T-cell (primary cell): ENCODE measurements around the gene MVB12B. TPM values are rescaled to one million over a fixed set of nuclear protein-coding genes. Genes with fewer than 3 reads are reported as not detected.

Experiments used
- ATAC-seq, 4 experiments: fragments of 200-7000 bp in 3 of 4; fragments of 150-1000 bp in 1 of 4; cut with Tn5 transposase; replicated peaks in 1 of 4; 1 replicate in 3 of 4; 2 replicates in 1 of 4; pipeline ENCODE4 v1.10.0; 2021; ENCODE audit warnings: moderate library complexity in 3 of 4, mild to moderate bottlenecking in 2 of 4, moderate number of reproducible peaks in 1 of 4
- CTCF ChIA-PET, 2 donors: fragments of 300-600 bp; sonication (Branson Sonifier 250); formaldehyde crosslinking; loops; one replicate each; lab custom pipeline; 2022; ENCODE audit warnings: antibody characterized with exemption in 2 of 2; lab: Charles Lee
- POLR2A ChIA-PET, 2 donors: fragments of 300-600 bp; sonication (Branson Sonifier 250); formaldehyde crosslinking; loops; one replicate each; lab custom pipeline; 2022; ENCODE audit warnings: antibody characterized with exemption in 2 of 2; lab: Charles Lee
- DNase-seq, 35 experiments: peaks; one replicate each; pipeline versions ENCODE4 v3.0.0 to v3.0.0-alpha.2; 2013 to 2023
- H3K27ac ChIP-seq: one replicate; pipeline ENCODE4 v1.5.1; 2013; ENCODE audit warnings: low read length
- H3K27me3 ChIP-seq, 2 experiments: replicated peaks in 1 of 2; 1 replicate in 1 of 2; 2 replicates in 1 of 2; pipeline versions ENCODE4 v1.6.1 to v1.7.0; 2013; ENCODE audit warnings: low read length in 1 of 2, mixed read lengths in 1 of 2; ENCODE audit not compliant: control insufficient read depth in 2 of 2, insufficient read depth in 2 of 2; ENCODE audit errors: extremely low read depth in 1 of 2
- H3K36me3 ChIP-seq, 2 donors: 1 replicate in 1 of 2; 2 replicates in 1 of 2; pipeline versions ENCODE4 v1.6.1 to v1.7.0; 2013; ENCODE audit warnings: low read length in 1 of 2; ENCODE audit not compliant: control insufficient read depth in 2 of 2, insufficient read depth in 1 of 2; ENCODE audit errors: extremely low read depth in 1 of 2
- H3K4me1 ChIP-seq, 2 experiments: 1 replicate in 1 of 2; 2 replicates in 1 of 2; pipeline versions ENCODE4 v1.6.1 to v1.7.0; 2013; ENCODE audit warnings: low read length in 2 of 2, mixed read lengths in 1 of 2; ENCODE audit not compliant: insufficient read depth in 2 of 2, control insufficient read depth in 1 of 2; ENCODE audit errors: extremely low read depth in 1 of 2
- H3K4me3 ChIP-seq, 2 donors: 1 replicate in 1 of 2; 2 replicates in 1 of 2; pipeline versions ENCODE4 v1.5.1 to v1.7.0; 2013; ENCODE audit warnings: mild to moderate bottlenecking in 2 of 2, low read length in 1 of 2, moderate library complexity in 1 of 2; ENCODE audit not compliant: control insufficient read depth in 1 of 2; ENCODE audit errors: extremely low read depth in 1 of 2
- H3K9me3 ChIP-seq: 2 replicates; pipeline ENCODE4 v1.7.0; 2013
- H3K27ac Mint-ChIP-seq, 2 donors: one replicate each; pipeline ENCODE4 v1.8.0; 2020 to 2021; ENCODE audit warnings: mild to moderate bottlenecking in 2 of 2, mixed read lengths in 2 of 2
- H3K27me3 Mint-ChIP-seq, 2 donors: one replicate each; pipeline ENCODE4 v1.8.0; 2021 to 2022; ENCODE audit warnings: mixed read lengths in 2 of 2
- H3K36me3 Mint-ChIP-seq: one replicate; pipeline ENCODE4 v1.8.0; 2021; ENCODE audit warnings: mixed read lengths
- H3K4me1 Mint-ChIP-seq, 3 donors: one replicate each; pipeline ENCODE4 v1.8.0; 2020 to 2022; ENCODE audit warnings: mixed read lengths in 3 of 3, mild to moderate bottlenecking in 1 of 3
- H3K4me3 Mint-ChIP-seq, 3 donors: one replicate each; pipeline ENCODE4 v1.8.0; 2020 to 2022; ENCODE audit warnings: mild to moderate bottlenecking in 3 of 3, mixed read lengths in 3 of 3, moderate library complexity in 3 of 3
- H3K9me3 Mint-ChIP-seq, 3 donors: one replicate each; pipeline ENCODE4 v1.8.0; 2020 to 2022; ENCODE audit warnings: mixed read lengths in 3 of 3
- WGBS: methylation state at CpG from one replicate; pipeline ENCODE4 v1.1.5; 2013; ENCODE audit warnings: missing lambda C conversion rate; ENCODE audit not compliant: insufficient coverage; 5-methylcytosine and 5-hydroxymethylcytosine counted together
- total RNA-seq, 35 experiments: library from RNA in 6 of 35; stranded (reverse) in 6 of 35; fragments of 120-200 nt in 1 of 35; gene quantifications; one replicate each; pipeline versions ENCODE4 v1.2.1 to v1.2.4 and lab custom pipeline; 2013 to 2026

MVB12B gene
- total RNA-seq, 5 donors from 2014 or later (not counting 1 experiment from before 2014, with no cell fraction given), result 8.2 to 25.2 (median 10.6) TPM

- no peak for DNase-seq
- ChIA-PET POLR2A (no interaction called here), CTCF (interaction anchor here (0.7 to 4.6 kb wide), 6 partner anchors 8 to 57 kb away, joined by 3 to 31 read pairs (median 4); no protein-coding TSS in a partner anchor)
- 87% methylated on average over 19 of the region's 22 CpGs for WGBS
- no peak overlapping the region for H3K27ac Mint-ChIP-seq
- Histone ChIP-seq H3K27me3 (peaks cover 0 to 23% of the 10 kb centered on the region in 2 experiments), H3K36me3 (peaks cover 3 to 8% of the 10 kb centered on the region in 2 donors), H3K4me3 (no peak overlapping the region), H3K4me1 (peaks cover 0 to 28% of the 10 kb centered on the region in 2 experiments), H3K27ac (no peak overlapping the region), H3K9me3 (no peaks in the 10 kb centered on the region)
- no peak for ATAC-seq
- H3K9me3 Mint-ChIP-seq, result no peaks in the 10 kb centered on the region
- H3K36me3 Mint-ChIP-seq, result no peaks in the 10 kb centered on the region
- no peak overlapping the region for H3K4me3 Mint-ChIP-seq
- peaks cover 5 to 16% (median 14%) of the 10 kb centered on the region in 3 donors for H3K4me1 Mint-ChIP-seq
- peaks cover 9% of the 10 kb centered on the region in 2 donors for H3K27me3 Mint-ChIP-seq
Observed at GRCh38 chr9:126501383-126502331, 175.0 kb downstream of the MVB12B start.

GRCh38 chr9:126502417-126503332, 176.0 kb downstream of the MVB12B start:
- Mint-ChIP-seq H3K9me3 (no peaks in the 10 kb centered on the region), H3K36me3 (no peaks in the 10 kb centered on the region), H3K27me3 (peaks cover 9% of the 10 kb centered on the region in 2 donors), H3K27ac (no peak overlapping the region), H3K4me1 (peaks cover 5 to 16% (median 14%) of the 10 kb centered on the region in 3 donors), H3K4me3 (no peak overlapping the region)
- Histone ChIP-seq H3K27me3 (peaks cover 0 to 27% of the 10 kb centered on the region in 2 experiments), H3K4me1 (peaks cover 0 to 28% of the 10 kb centered on the region in 2 experiments), H3K36me3 (peaks cover 0 to 8% of the 10 kb centered on the region in 2 donors), H3K9me3 (no peaks in the 10 kb centered on the region), H3K4me3 (no peak overlapping the region), H3K27ac (no peak overlapping the region)
- no peak for ATAC-seq
- POLR2A ChIA-PET, result no interaction called here
- WGBS, result 91% methylated on average over 33 of the region's 34 CpGs
- CTCF ChIA-PET, result interaction anchor here (0.7 to 4.6 kb wide), 5 partner anchors 8 to 56 kb away, joined by 3 to 31 read pairs (median 3); no protein-coding TSS in a partner anchor
- DNase-seq, result no peak

GRCh38 chr9:126503333-126504085, 176.9 kb downstream of the MVB12B start:
- Histone ChIP-seq H3K4me3 (no peak overlapping the region), H3K9me3 (no peaks in the 10 kb centered on the region), H3K36me3 (peaks cover 0 to 8% of the 10 kb centered on the region in 2 donors), H3K4me1 (peaks cover 0 to 27% of the 10 kb centered on the region in 2 experiments), H3K27ac (no peak overlapping the region), H3K27me3 (peaks cover 0 to 27% of the 10 kb centered on the region in 2 experiments)
- Mint-ChIP-seq H3K9me3 (no peaks in the 10 kb centered on the region), H3K4me3 (no peak overlapping the region), H3K27ac (no peak overlapping the region), H3K27me3 (peaks cover 9 to 12% of the 10 kb centered on the region in 2 donors), H3K36me3 (no peaks in the 10 kb centered on the region), H3K4me1 (peaks cover 5 to 16% (median 14%) of the 10 kb centered on the region in 3 donors)
- 91% methylated on average over 23 of the region's 28 CpGs for WGBS
- DNase-seq, result no peak
- CTCF ChIA-PET, result no interaction called here
- ATAC-seq, result no peak
- POLR2A ChIA-PET, result no interaction called here

GRCh38 chr9:126504086-126504976, 177.7 kb downstream of the MVB12B start:
- ChIA-PET CTCF (no interaction called here), POLR2A (no interaction called here)
- ATAC-seq (no peak), DNase-seq (no peak)
- no peak overlapping the region for H3K27ac Mint-ChIP-seq
- no peak overlapping the region for H3K4me3 Mint-ChIP-seq
- H3K36me3 ChIP-seq, result peaks cover 0 to 8% of the 10 kb centered on the region in 2 donors
- H3K4me1 ChIP-seq, result peaks cover 0 to 18% of the 10 kb centered on the region in 2 experiments
- no peak overlapping the region for H3K4me3 ChIP-seq
- peaks cover 5 to 13% (median 12%) of the 10 kb centered on the region in 3 donors for H3K4me1 Mint-ChIP-seq
- peaks cover 0 to 26% of the 10 kb centered on the region in 2 experiments for H3K27me3 ChIP-seq
- no peak overlapping the region for H3K27ac ChIP-seq
- peaks cover 9 to 16% of the 10 kb centered on the region in 2 donors for H3K27me3 Mint-ChIP-seq
- no peaks in the 10 kb centered on the region for H3K36me3 Mint-ChIP-seq
- no peaks in the 10 kb centered on the region for H3K9me3 ChIP-seq
- no peaks in the 10 kb centered on the region for H3K9me3 Mint-ChIP-seq
- 93% methylated on average over 23 of the region's 31 CpGs for WGBS

- POLR2A ChIA-PET, result no interaction called here
- CTCF ChIA-PET, result interaction anchor here (0.7 to 0.9 kb wide), 2 partner anchors 51 to 253 kb away, joined by 3 read pairs; no protein-coding TSS in a partner anchor
- Histone ChIP-seq H3K9me3 (no peaks in the 10 kb centered on the region), H3K27me3 (peaks cover 0 to 23% of the 10 kb centered on the region in 2 experiments), H3K27ac (no peak overlapping the region), H3K36me3 (peaks cover 0 to 8% of the 10 kb centered on the region in 2 donors), H3K4me1 (peaks cover 0 to 12% of the 10 kb centered on the region in 2 experiments), H3K4me3 (no peak overlapping the region)
- Mint-ChIP-seq H3K27me3 (peaks cover 14 to 19% of the 10 kb centered on the region in 2 donors), H3K4me3 (no peak overlapping the region), H3K9me3 (no peaks in the 10 kb centered on the region), H3K27ac (no peak overlapping the region), H3K4me1 (peaks cover 5 to 11% (median 9%) of the 10 kb centered on the region in 3 donors), H3K36me3 (no peaks in the 10 kb centered on the region)
- WGBS, result 85% methylated on average over 11 of the region's 11 CpGs
- no peak for DNase-seq
- ATAC-seq, result no peak
Observed at GRCh38 chr9:126504977-126505455, 178.4 kb downstream of the MVB12B start.
